K562 (cell line): ENCODE measurements around the gene ACKR1. TPM values are rescaled to one million over a fixed set of nuclear protein-coding genes. Genes with fewer than 3 reads are reported as not detected.

Experiments
- ARID4B ChIP-seq: sonication (generic); formaldehyde crosslinking; IDR thresholded peaks from 2 replicates; pipeline ENCODE4 v1.8.0; 2022; ENCODE audit warnings: mild to moderate bottlenecking, missing genetic modification reagents
- ATF3 ChIP-seq, 2 experiments: fragments of 450-650 bp in 1 of 2; sonication (generic) in 1 of 2; formaldehyde crosslinking in 1 of 2; IDR thresholded peaks in 1 of 2; conservative IDR thresholded peaks in 1 of 2; 2 replicates each; pipeline versions ENCODE4 v1.6.1 to v1.8.1; 2016 to 2023; ENCODE audit warnings: mild to moderate bottlenecking in 2 of 2, moderate library complexity in 2 of 2, inconsistent platforms in 1 of 2, missing genetic modification reagents in 1 of 2
- E2F5 ChIP-seq: sonication (generic); formaldehyde crosslinking; IDR thresholded peaks from 2 replicates; pipeline ENCODE4 v1.8.0; 2022; ENCODE audit warnings: mild to moderate bottlenecking, missing genetic modification reagents
- GATA2 ChIP-seq: sonication (generic); formaldehyde crosslinking; IDR thresholded peaks from 2 replicates; pipeline ENCODE4 v1.4.0; 2020; ENCODE audit warnings: mild to moderate bottlenecking, missing genetic modification reagents
- KLF6 ChIP-seq: fragments of 250-450 bp; sonication (Bioruptor Pico); IDR thresholded peaks from 2 replicates; pipeline ENCODE4 v1.4.0; 2020; ENCODE audit warnings: mild to moderate bottlenecking, moderate library complexity, borderline replicate concordance
- MAZ ChIP-seq, 2 experiments: fragments of 450-650 bp in 1 of 2; sonication (generic) in 1 of 2; formaldehyde crosslinking; IDR thresholded peaks in 1 of 2; conservative IDR thresholded peaks in 1 of 2; 2 replicates each; pipeline versions ENCODE4 v1.4.0 to v1.5.0; 2020; ENCODE audit warnings: mild to moderate bottlenecking in 1 of 2, missing genetic modification reagents in 1 of 2
- PTRF ChIP-seq: fragments of 450-650 bp; IDR thresholded peaks from 2 replicates; pipeline ENCODE4 v1.6.1; 2016; ENCODE audit warnings: mild to moderate bottlenecking, missing genetic modification characterization, missing compliant biosample characterization
- ZNF24 ChIP-seq: fragments of 450-650 bp; IDR thresholded peaks from 2 replicates; pipeline ENCODE4 v1.6.1; 2016
- ZNF263 ChIP-seq: sonication (generic); formaldehyde crosslinking; IDR thresholded peaks from 2 replicates; pipeline ENCODE4 v1.8.0; 2022; ENCODE audit warnings: mild to moderate bottlenecking, missing genetic modification reagents, borderline replicate concordance
- ZNF449 ChIP-seq: fragments of 250-450 bp; sonication (Bioruptor Pico); IDR thresholded peaks from 2 replicates; pipeline ENCODE4 v1.8.0; 2022; ENCODE audit warnings: moderate library complexity, mild to moderate bottlenecking, inconsistent platforms
- ZNF511 ChIP-seq: sonication (generic); formaldehyde crosslinking; IDR thresholded peaks from 2 replicates; pipeline ENCODE4 v1.8.0; 2022; ENCODE audit warnings: mild to moderate bottlenecking, missing genetic modification reagents
- ZNF639 ChIP-seq, 2 experiments: fragments of 200-800 bp in 1 of 2; sonication (Bioruptor generic) in 1 of 2; sonication (generic) in 1 of 2; formaldehyde crosslinking in 1 of 2; IDR thresholded peaks in 1 of 2; conservative IDR thresholded peaks in 1 of 2; 2 replicates each; pipeline versions ENCODE4 v1.5.0 to v1.6.1; 2016 to 2020; ENCODE audit warnings: missing compliant biosample characterization in 1 of 2, missing genetic modification characterization in 1 of 2, missing genetic modification reagents in 1 of 2
- ZNF766 ChIP-seq: fragments of 200-800 bp; sonication (Bioruptor generic); conservative IDR thresholded peaks from 2 replicates; pipeline ENCODE4 v1.6.1; 2016; ENCODE audit warnings: missing genetic modification characterization, missing compliant biosample characterization
- polyA plus RNA-seq, 8 experiments: library from polyadenylated mRNA; depleted of rRNA in 4 of 8; stranded (reverse) in 5 of 8; unstranded in 3 of 8; fragments of >200 nt; fragmentation: Nextera tagmentation in 2 of 8; fragmentation: Illumina TruSeq in 1 of 8; extraction: Ambion mirVana in 2 of 8; extraction: Trizol in 1 of 8; gene quantifications; 2 replicates each; pipeline versions ENCODE4 v1.2.1 to v1.2.3, GENCODE V29; 2011 to 2014; ENCODE audit warnings: inconsistent platforms in 1 of 8, missing spikeins in 1 of 8
- total RNA-seq, 7 experiments: library from RNA; depleted of rRNA in 6 of 7; stranded (reverse); fragments of >200 nt in 6 of 7; fragmentation: Illumina TruSeq in 2 of 7; extraction: Trizol in 2 of 7; gene quantifications; 2 replicates each; pipeline versions ENCODE4 v1.2.1 to v1.2.3, GENCODE V29; 2011 to 2021; ENCODE audit warnings: low replicate concordance in 1 of 7

Gene ACKR1
- total and polyA plus RNA-seq, 9 of the 15 experiments (the other 6 are each of a cell fraction or from before 2014, with no cell fraction given): 0.07 to 0.64 (median 0.18) TPM

GRCh38 chr1:159177272-159177907 is 27.3 kb upstream of the ACKR1 start (continued):
- peak; percentile 83 for TF ChIP-seq ARID4B (CRISPR knock-in tag)
- TF ChIP-seq MAZ (CRISPR knock-in tag; conservative IDR thresholded peaks at IDR 0.05 in 1 of 2, IDR thresholded peaks at IDR 0.05 in 1 of 2): peak; percentile 39 to 98; a peak in 2 of 4 replicates
- TF ChIP-seq GATA2 (CRISPR knock-in tag): 0 out of 2 replicates have a peak, but pooled peaks have one; percentile 10
- no peak for TF ChIP-seq PTRF (tag)
- peak; percentile 99 for TF ChIP-seq ZNF511 (CRISPR knock-in tag)
- peak; percentile 68; the same call in 1 of the 2 replicates for TF ChIP-seq KLF6
- TF ChIP-seq ZNF263: peak; percentile 77; the same call in 1 of the 2 replicates
- peak; percentile 61; the same call in 1 of the 2 replicates for TF ChIP-seq ZNF24
- peak; percentile 87 to 97 for TF ChIP-seq ZNF639 (CRISPR knock-in tag; conservative IDR thresholded peaks at IDR 0.05 in 1 of 2, IDR thresholded peaks at IDR 0.05 in 1 of 2)
- TF ChIP-seq ZNF449 (CRISPR knock-in tag): peak; percentile 78; the same call in 1 of the 2 replicates
- no peak for TF ChIP-seq ATF3 (IDR thresholded peaks at IDR 0.05)
- TF ChIP-seq ATF3 (CRISPR knock-in tag; conservative IDR thresholded peaks at IDR 0.05): peak; percentile 64; the same call in 1 of the 2 replicates
- TF ChIP-seq ZNF766 (CRISPR knock-in tag): peak; percentile 98
- TF ChIP-seq E2F5 (CRISPR knock-in tag): peak; percentile 84; the same call in 1 of the 2 replicates
